Left cardiac atrium (tissue), 4 donors: ENCODE measurements around the gene CHURC1. TPM values are rescaled to one million over a fixed set of nuclear protein-coding genes. Genes with fewer than 3 reads are reported as not detected.

Experiments
- ATAC-seq, 2 donors: fragments of 200-7000 bp; cut with Tn5 transposase; one replicate each; pipeline ENCODE4 v1.9.1; 2020; ENCODE audit warnings: mild to moderate bottlenecking in 2 of 2, moderate library complexity in 2 of 2
- DNase-seq: peaks from one replicate; pipeline ENCODE4 v3.0.0-alpha.2; 2020
- intact Hi-C, 2 donors: fragments of 100-400 bp; cut with DNase I; formaldehyde crosslinking; loops; one replicate each; pipeline versions ENCODE4 v1.14.1 to v1.15.1; 2022 to 2023
- total RNA-seq, 2 donors: library from RNA; stranded (reverse); fragmentation: NEBNext Ultra II Directional; extraction: Animal tissue kit (Norgen Biotek cat#: 25700); gene quantifications; one replicate each; pipeline ENCODE4 v1.2.1, GENCODE V29; 2021
- donor health status: DM: no; HTN: yes; CAD: no.
- donor health status: DM: no; HTN: yes; CAD: no; lungs with severe emphysema.
- donor health status: DM: yes; HTN: yes; CAD: no.
- donor health status: Dilated cardiomyopathy.

The CHURC1 gene
- total RNA-seq, 2 donors from 2014 or later, result 89.1 to 97.4 TPM

DNA sequence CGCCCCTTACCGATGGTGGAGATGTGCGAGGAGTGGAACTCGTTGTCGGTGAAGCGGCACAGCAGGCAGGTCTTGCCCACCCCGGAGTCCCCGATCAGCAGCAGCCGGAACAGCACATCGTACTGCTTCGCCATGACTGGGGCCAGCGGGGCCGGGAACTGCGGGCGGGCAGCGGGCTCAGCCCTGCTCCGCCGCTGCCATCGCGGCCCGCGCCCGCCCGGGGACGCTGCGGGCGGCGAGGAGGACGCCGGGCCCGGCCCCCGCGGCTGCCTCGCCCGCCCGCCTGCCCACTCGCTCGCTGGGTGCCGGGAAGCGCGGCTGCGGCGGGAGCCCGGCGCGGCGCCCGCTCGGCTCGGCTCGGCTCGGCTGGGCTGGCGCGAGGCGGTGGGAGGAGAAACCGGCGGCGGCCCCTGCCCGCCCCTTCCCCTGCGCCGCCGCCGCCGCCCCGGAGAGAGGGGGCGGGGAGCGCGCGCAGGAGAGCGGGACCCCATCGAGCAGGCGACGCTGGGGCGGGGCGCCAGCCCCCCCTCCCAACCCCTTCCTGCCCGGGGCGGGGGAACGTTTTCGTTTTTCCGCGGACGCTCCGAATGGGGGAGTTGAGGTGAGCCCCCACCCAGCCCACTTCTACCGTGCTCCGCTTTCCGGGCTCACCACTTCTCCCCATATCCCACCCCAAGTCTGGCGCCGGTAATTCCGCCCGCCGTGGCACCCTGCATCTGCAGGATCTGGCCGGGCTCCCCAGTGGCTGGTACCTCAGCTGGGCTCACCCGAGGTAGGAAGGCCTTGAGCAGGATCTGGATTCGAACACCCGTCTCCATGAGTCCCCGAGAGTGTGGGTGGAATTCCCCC, 57.9 kb downstream of the CHURC1 start, which contains the start of gene RAB15:
Gene RAB15, minus strand, starts transcription at position 394 of the 849 bp plus-strand sequence. Its CDS starts 260 bp downstream, at position 134.
- ATAC-seq (peak; percentile 82 to 87), DNase-seq (no peak)
- intact Hi-C loops, result loop anchor here in 1 of 2 donors (10.0 kb wide), 1 partner anchor 57 kb away; the partner anchor contains the start of gene CHURC1

DNA sequence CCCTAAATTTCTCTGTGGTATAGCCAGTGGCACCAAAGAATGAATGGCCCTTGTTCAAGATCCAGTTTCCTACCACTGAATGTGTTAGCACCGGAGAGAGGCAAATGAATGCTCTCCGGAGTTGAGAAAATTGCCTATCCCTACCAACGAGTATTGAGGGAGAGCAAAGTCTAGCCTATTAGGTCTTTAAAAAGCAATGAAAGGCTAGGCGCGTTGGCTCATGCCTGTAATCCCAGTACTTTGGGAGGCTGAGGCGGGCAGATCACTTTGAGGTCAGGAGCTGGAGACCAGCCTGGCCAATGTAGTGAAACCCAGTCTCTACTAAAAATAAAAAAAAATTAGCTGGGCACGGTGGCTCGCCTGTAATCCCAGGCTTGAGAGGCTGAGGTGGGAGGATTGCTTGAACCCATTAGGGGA, 58.8 kb downstream of the CHURC1 start:
- ATAC-seq, result no peak
- no peak for DNase-seq
- intact Hi-C loops, result loop anchor here in 1 of 2 donors (10.0 kb wide), 1 partner anchor 58 kb away; the partner anchor contains the start of gene CHURC1

DNA sequence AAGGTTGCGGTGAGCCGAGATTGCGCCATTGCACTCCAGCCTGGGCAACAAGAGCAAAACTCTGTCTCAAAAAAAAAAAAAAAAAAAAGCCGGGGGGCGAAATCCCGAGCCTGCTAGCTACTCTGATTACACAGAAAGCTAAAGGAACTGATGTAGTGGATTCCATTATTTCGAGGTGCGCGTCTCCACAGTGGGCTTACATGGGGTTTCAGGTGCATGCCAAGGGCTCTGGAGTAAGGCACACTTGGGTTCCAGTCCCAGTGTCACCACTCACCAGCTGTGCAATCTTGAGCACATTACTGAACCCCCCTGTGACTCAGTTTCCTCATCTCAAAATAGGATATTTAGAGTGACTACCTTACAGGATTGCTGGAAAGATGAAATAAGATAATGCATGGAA, 59.6 kb downstream of the CHURC1 start:
- DNase-seq (no peak), ATAC-seq (no peak)
- intact Hi-C loops, result loop anchor here in 1 of 2 donors (10.0 kb wide), 1 partner anchor 59 kb away; the partner anchor contains the start of gene CHURC1

DNA sequence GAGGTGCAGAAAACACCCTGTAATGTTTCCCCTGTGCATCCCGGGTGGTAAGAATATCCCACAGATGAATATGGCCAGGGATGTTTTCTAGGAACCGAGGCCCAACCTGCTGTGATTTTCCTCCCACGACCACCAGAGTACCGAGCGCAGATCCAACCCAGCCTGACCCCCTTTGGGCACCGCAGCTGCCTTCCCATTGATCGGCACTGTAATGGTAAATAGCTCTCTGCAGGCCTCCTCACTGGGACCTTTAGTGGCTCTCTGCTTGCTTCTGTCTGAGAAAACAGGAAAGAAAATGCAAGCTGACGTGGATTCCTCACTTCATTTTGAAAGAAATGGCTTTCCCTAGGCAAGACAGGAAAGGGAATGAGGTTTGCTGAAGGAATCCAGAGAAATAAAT, 60.3 kb downstream of the CHURC1 start:
- DNase-seq (no peak), ATAC-seq (no peak)
- intact Hi-C loops, result loop anchor here in 1 of 2 donors (10.0 kb wide), 1 partner anchor 60 kb away; the partner anchor contains the start of gene CHURC1

DNA sequence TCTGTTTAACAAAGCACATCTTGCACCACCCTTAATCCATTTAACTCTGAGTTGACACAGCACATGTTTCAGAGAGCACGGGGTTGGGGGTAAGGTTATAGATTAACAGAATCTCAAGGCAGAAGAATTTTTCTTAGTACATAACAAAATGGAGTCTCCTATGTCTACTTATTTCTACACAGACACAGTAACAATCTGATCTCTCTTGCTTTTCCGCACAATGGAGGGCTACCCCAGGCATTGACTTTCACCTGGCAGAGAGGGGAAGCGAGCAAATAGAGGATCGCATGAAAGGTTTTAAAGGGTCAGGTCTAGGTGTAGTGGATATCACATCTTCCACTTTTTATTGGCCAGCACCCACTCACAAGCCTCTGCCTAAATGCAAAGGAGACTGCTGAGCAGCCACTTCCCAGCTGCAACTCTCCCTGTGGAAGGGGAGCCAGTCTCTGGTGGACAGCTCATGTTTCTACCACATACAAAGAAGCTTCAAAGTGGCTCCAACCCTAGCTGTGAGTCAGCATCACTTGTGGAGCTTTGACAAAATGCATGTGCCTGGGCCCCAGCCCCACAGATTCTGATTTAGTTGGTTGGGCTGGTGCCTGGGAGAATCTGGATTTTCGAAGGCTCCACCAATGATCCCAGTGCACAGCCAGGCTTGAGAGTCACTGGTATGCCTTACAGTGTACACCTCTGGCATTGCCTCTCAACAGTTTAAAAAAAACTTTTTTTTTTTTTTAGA, 65.2 kb downstream of the CHURC1 start:
- DNase-seq, result no peak
- ATAC-seq, result no peak
- intact Hi-C loops, result loop anchor here in 1 of 2 donors (10.0 kb wide), 2 partner anchors 65 to 155 kb away; partner anchors contain the start of gene CHURC1

DNA sequence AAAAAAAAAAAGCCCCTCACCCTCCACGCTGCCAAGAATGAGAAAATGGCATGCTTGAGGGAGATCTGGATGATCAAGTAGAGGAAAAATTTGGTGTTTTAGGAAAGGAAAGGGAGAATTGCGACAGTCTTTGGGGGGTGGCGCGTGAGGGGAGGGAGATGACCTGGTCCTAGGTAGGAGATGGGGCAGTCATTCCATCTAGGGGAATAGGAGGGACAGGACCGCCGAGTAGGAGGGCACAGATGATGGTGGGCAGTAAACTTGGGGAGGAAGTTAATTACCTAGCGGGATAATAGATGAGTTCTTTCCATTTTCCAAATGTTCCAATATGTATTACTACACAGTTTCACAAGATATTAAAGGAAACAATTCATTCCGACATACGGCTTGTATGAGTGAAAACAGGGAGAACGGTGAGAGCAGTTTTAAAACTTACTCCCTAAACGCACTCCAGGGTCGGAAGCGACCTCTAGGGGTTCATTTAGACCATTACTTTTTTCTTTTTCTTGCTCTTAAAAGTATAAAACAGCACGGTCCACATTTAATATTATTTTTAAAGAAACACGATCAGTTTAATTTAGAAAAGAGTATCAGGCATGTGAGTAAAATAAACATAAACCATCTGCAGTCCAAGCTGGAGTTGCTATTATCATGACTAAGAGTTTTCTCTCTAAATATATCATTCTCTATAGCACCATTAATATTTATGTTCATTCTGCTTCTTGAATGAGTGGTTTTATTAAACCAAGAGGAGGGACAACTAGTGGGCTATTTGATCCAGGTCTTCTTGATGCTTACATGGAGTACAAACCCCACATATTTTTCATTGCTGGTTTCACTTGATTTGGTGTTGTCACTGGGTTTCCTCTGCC, 69.4 kb downstream of the CHURC1 start:
- no peak for ATAC-seq
- intact Hi-C loops, result loop anchor here in 1 of 2 donors (10.0 kb wide), 1 partner anchor 159 kb away; no protein-coding TSS in a partner anchor
- no peak for DNase-seq

Other genes starting within 250 kb of the CHURC1 start
- 10 to 100 TPM; 29.4 to 37.7 TPM for gene PLEKHG3, start 210.0 kb upstream of the CHURC1 start, total RNA-seq
- gene SPTB, start 34.5 kb upstream of the CHURC1 start, total RNA-seq, result 10 to 100 TPM; 58.2 to 63.6 TPM
- not detected for gene GPX2, start 28.3 kb downstream of the CHURC1 start, total RNA-seq
- 10 to 100 TPM; 12.9 to 51.4 TPM for gene RAB15, start 57.9 kb downstream of the CHURC1 start, total RNA-seq
- 10 to 100 TPM; 13.1 to 15.9 TPM for gene FNTB, start 72.4 kb downstream of the CHURC1 start, total RNA-seq
- gene MAX, start 188.1 kb downstream of the CHURC1 start, total RNA-seq, result 10 to 100 TPM; 71.1 to 81.1 TPM